GM21825 (cell line): Measurements from ENCODE around the gene MAGEA2.
"Not testable (repeated sequence)": the region's sequence is repeated elsewhere in the genome, so short reads cannot be mapped to it uniquely, and the experiment has no call there.

Experiments
- ATAC-seq: cut with Tn5 transposase; IDR thresholded peaks from one replicate; pipeline ENCODE4 v1.9.1; 2021; ENCODE audit warnings: mild to moderate bottlenecking, moderate library complexity; ENCODE audit not compliant: unreplicated experiment

The MAGEA2 gene

DNA sequence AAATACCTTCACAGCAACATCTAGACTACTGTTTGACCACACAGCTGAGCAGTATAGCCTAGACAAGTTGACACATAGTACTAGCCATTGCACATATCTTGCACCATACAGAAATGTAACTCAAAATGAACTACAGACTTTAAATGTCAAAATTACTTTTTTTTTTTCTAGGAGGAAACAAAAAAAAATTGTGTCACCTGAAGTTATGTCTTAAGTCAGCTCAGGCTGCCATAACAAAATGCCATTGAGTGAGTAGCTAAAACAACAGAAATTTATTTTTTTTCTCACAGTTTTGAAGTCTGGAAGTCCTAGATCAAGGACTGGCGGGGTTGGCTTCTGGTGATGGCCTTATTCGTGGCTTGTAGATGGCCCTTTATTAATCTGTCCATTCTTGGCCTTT is 44.5 kb downstream of the MAGEA2 start, which contains the start of gene CSAG2:
CSAG2 (minus strand) TSS at position 101 of the 400 bp plus-strand sequence. CDS start 161 bp downstream, outside the sequence.
- ATAC-seq: not testable (repeated sequence)

DNA sequence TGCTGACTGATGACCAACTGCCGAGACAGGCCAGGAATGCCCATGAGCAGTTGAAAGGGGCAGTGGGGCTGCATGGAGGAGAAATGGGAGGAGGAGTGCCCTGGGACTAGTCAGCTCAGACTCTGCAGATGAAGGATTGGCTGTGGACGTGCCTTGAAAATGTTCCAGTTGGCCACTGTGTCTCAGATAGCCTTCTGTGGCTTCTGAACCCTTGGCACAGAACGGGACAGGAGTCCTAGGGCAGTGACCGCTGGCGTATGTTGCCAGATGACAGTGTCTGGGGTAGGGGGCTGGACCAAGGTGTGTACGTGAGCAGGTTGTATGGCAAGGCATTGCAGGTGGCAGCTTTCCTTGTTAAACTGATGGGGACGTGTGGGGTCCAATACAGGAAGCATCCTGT is 47.1 kb downstream of the MAGEA2 start:
- ATAC-seq: not testable (repeated sequence)

DNA sequence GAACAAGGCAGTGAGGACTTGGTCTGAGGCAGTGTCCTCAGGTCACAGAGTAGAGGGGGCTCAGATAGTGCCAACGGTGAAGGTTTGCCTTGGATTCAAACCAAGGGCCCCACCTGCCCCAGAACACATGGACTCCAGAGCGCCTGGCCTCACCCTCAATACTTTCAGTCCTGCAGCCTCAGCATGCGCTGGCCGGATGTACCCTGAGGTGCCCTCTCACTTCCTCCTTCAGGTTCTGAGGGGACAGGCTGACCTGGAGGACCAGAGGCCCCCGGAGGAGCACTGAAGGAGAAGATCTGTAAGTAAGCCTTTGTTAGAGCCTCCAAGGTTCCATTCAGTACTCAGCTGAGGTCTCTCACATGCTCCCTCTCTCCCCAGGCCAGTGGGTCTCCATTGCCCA is 53.3 kb downstream of the MAGEA2 start:
- not testable (repeated sequence) for ATAC-seq
